ES-I3 (cell line): ENCODE measurements around the gene ZNF592.

Experiments
- H3K36me3 ChIP-seq: 2 replicates; pipeline ENCODE4 v1.6.1; 2013; ENCODE audit warnings: mild to moderate bottlenecking, low read length, control low read depth, moderate library complexity; ENCODE audit not compliant: insufficient read depth
- H3K4me1 ChIP-seq: 2 replicates; pipeline ENCODE4 v1.6.1; 2013; ENCODE audit warnings: mild to moderate bottlenecking, control low read depth, low read length; ENCODE audit not compliant: insufficient read depth
- H3K9ac ChIP-seq: 2 replicates; pipeline ENCODE4 v1.6.1; 2013; ENCODE audit warnings: low read depth, mild to moderate bottlenecking, low read length, moderate library complexity
- H3K9me3 ChIP-seq: 2 replicates; pipeline ENCODE4 v1.6.1; 2013; ENCODE audit warnings: mild to moderate bottlenecking, low read length, moderate library complexity; ENCODE audit not compliant: control insufficient read depth, insufficient read depth

Gene ZNF592

GRCh38 chr15:84748274-84749110 lies at the start of gene ZNF592:
ZNF592 (plus strand) TSS chr15:84748592; CDS start chr15:84782676, 34,084 bp downstream.
- Histone ChIP-seq H3K9me3 (no peaks in the 10 kb centered on the region), H3K36me3 (no peaks in the 10 kb centered on the region), H3K9ac (peak within 1 kb of the TSS; percentile 86), H3K4me1 (peaks cover 12% of the 10 kb centered on the region)

GRCh38 chr15:84699538-84700191 lies 48.7 kb upstream of the ZNF592 start:
- H3K36me3 ChIP-seq = no peaks in the 10 kb centered on the region; the same call in 1 of the 2 replicates
- no peaks in the 10 kb centered on the region for H3K9me3 ChIP-seq
- H3K4me1 ChIP-seq = no peaks in the 10 kb centered on the region
- H3K9ac ChIP-seq = no peak overlapping the region

GRCh38 chr15:84702961-84703482 lies 45.4 kb upstream of the ZNF592 start:
- Histone ChIP-seq H3K9me3 (no peaks in the 10 kb centered on the region), H3K4me1 (no peaks in the 10 kb centered on the region), H3K36me3 (no peaks in the 10 kb centered on the region; the same call in 1 of the 2 replicates), H3K9ac (no peak overlapping the region)

GRCh38 chr15:84703808-84704207 lies 44.6 kb upstream of the ZNF592 start:
- H3K9ac ChIP-seq = no peak overlapping the region
- no peaks in the 10 kb centered on the region; the same call in 1 of the 2 replicates for H3K36me3 ChIP-seq

GRCh38 chr15:84714372-84714771 lies 34.0 kb upstream of the ZNF592 start:
- Histone ChIP-seq H3K9ac (peak overlapping the region; percentile 100; the same call in 1 of the 2 replicates), H3K36me3 (peaks cover 4% of the 10 kb centered on the region; the same call in 1 of the 2 replicates), H3K9me3 (no peaks in the 10 kb centered on the region), H3K4me1 (peaks cover 9% of the 10 kb centered on the region; the same call in 1 of the 2 replicates)

More at GRCh38 chr15:84703808-84704207, 44.6 kb upstream of the ZNF592 start:
- Histone ChIP-seq H3K9me3 (no peaks in the 10 kb centered on the region), H3K4me1 (no peaks in the 10 kb centered on the region)

GRCh38 chr15:84714821-84715220 lies 33.6 kb upstream of the ZNF592 start:
- peak overlapping the region; percentile 100 for H3K9ac ChIP-seq
- H3K4me1 ChIP-seq = peaks cover 9% of the 10 kb centered on the region; the same call in 1 of the 2 replicates
- H3K36me3 ChIP-seq = peaks cover 4% of the 10 kb centered on the region; the same call in 1 of the 2 replicates
- no peaks in the 10 kb centered on the region for H3K9me3 ChIP-seq

- Histone ChIP-seq H3K9me3 (no peaks in the 10 kb centered on the region), H3K36me3 (peaks cover 4% of the 10 kb centered on the region; the same call in 1 of the 2 replicates), H3K4me1 (peaks cover 9% of the 10 kb centered on the region; the same call in 1 of the 2 replicates), H3K9ac (peak overlapping the region; percentile 100)
Measured at GRCh38 chr15:84715441-84716035, 32.9 kb upstream of the ZNF592 start.

- Histone ChIP-seq H3K4me1 (peaks cover 11% of the 10 kb centered on the region), H3K36me3 (peaks cover 4% of the 10 kb centered on the region; the same call in 1 of the 2 replicates), H3K9me3 (no peaks in the 10 kb centered on the region), H3K9ac (peak within 1 kb of the TSS; percentile 100)
Measured at GRCh38 chr15:84716036-84716732, 32.2 kb upstream of the ZNF592 start, which contains the start of gene SEC11A. SEC11A (minus strand) TSS chr15:84716139; CDS start chr15:84716075, 64 bp downstream.

- Histone ChIP-seq H3K36me3 (no peaks in the 10 kb centered on the region), H3K9ac (no peak overlapping the region), H3K4me1 (peaks cover 9% of the 10 kb centered on the region), H3K9me3 (no peaks in the 10 kb centered on the region)
Measured at GRCh38 chr15:84721371-84721770, 27.0 kb upstream of the ZNF592 start.

- H3K9ac ChIP-seq = no peak overlapping the region
- no peaks in the 10 kb centered on the region for H3K9me3 ChIP-seq
- no peaks in the 10 kb centered on the region for H3K36me3 ChIP-seq
- H3K4me1 ChIP-seq = peaks cover 9% of the 10 kb centered on the region
Measured at GRCh38 chr15:84722628-84723027, 25.8 kb upstream of the ZNF592 start.

GRCh38 chr15:84725001-84725491 lies 23.3 kb upstream of the ZNF592 start:
- no peaks in the 10 kb centered on the region for H3K9me3 ChIP-seq
- H3K4me1 ChIP-seq = peaks cover 9% of the 10 kb centered on the region
- H3K36me3 ChIP-seq = no peaks in the 10 kb centered on the region
- H3K9ac ChIP-seq = no peak overlapping the region

- no peak overlapping the region for H3K9ac ChIP-seq
- no peaks in the 10 kb centered on the region for H3K4me1 ChIP-seq
- no peaks in the 10 kb centered on the region for H3K9me3 ChIP-seq
- H3K36me3 ChIP-seq = no peaks in the 10 kb centered on the region
Measured at GRCh38 chr15:84727429-84727828, 21.0 kb upstream of the ZNF592 start.

GRCh38 chr15:84731774-84732173 lies 16.6 kb upstream of the ZNF592 start:
- H3K36me3 ChIP-seq = no peaks in the 10 kb centered on the region
- no peak overlapping the region for H3K9ac ChIP-seq
- H3K4me1 ChIP-seq = peaks cover 6% of the 10 kb centered on the region
- H3K9me3 ChIP-seq = no peaks in the 10 kb centered on the region
